PC-3 (cell line): ENCODE data around the gene YIPF4. TPM values are rescaled to one million over a fixed set of nuclear protein-coding genes. Genes with fewer than 3 reads are reported as not detected.

Experiments
- ATAC-seq: fragments of 200-7000 bp; cut with Tn5 transposase; 2 replicates; pipeline ENCODE4 v1.9.1; 2020; ENCODE audit warnings: mild to moderate bottlenecking, moderate library complexity
- BruUV-seq: library from RNA; stranded (reverse); fragments of 400-500 nt; replicated peaks from 2 replicates; lab custom pipeline; 2021; lab: Mats Ljungman, UMichigan
- CTCF ChIA-PET: fragments of 300-600 bp; sonication (Branson Sonifier 250); formaldehyde crosslinking; loops from one replicate; lab custom pipeline; 2022; ENCODE audit warnings: antibody characterized with exemption; lab: Charles Lee
- POLR2A ChIA-PET: fragments of 300-600 bp; sonication (Branson Sonifier 250); formaldehyde crosslinking; loops from one replicate; lab custom pipeline; 2022; ENCODE audit warnings: antibody characterized with exemption; ENCODE audit not compliant: unreplicated experiment; lab: Charles Lee
- DNase-seq: peaks from one replicate; pipeline ENCODE4 v3.0.0-alpha.2; 2015
- H2AFZ ChIP-seq: fragments of 300-600 bp; sonication (generic); 2 replicates; pipeline ENCODE4 v1.6.0; 2016; ENCODE audit warnings: antibody characterized with exemption, low read length
- H3F3A ChIP-seq: fragments of 300-600 bp; sonication (generic); one replicate; pipeline ENCODE4 v1.6.0; 2017; ENCODE audit warnings: antibody characterized with exemption, low read length, control low read depth, mild to moderate bottlenecking; ENCODE audit not compliant: unreplicated experiment
- H3K27ac ChIP-seq: fragments of 300-600 bp; sonication (generic); 2 replicates; pipeline ENCODE4 v1.5.1; 2016; ENCODE audit warnings: mild to moderate bottlenecking, low read length
- H3K27me3 ChIP-seq: fragments of 300-600 bp; sonication (generic); 2 replicates; pipeline ENCODE4 v1.6.1; 2016; ENCODE audit warnings: low read length, mixed read lengths
- H3K36me3 ChIP-seq: fragments of 300-600 bp; sonication (generic); 2 replicates; pipeline ENCODE4 v1.6.1; 2016; ENCODE audit warnings: low read depth, mixed run types, low read length, mixed read lengths
- H3K4me1 ChIP-seq: fragments of 300-600 bp; sonication (generic); 2 replicates; pipeline ENCODE4 v1.5.1; 2016; ENCODE audit warnings: low read length; ENCODE audit not compliant: insufficient read depth
- H3K4me2 ChIP-seq: fragments of 300-600 bp; sonication (generic); 2 replicates; pipeline ENCODE4 v1.6.0; 2016; ENCODE audit warnings: low read length
- H3K4me3 ChIP-seq: fragments of 300-600 bp; sonication (generic); 2 replicates; pipeline ENCODE4 v1.5.1; 2016; ENCODE audit warnings: mild to moderate bottlenecking, low read length, mixed read lengths
- H3K79me2 ChIP-seq: fragments of 300-600 bp; sonication (generic); 2 replicates; pipeline ENCODE4 v1.6.1; 2017; ENCODE audit warnings: low read length, mixed read lengths
- H3K9ac ChIP-seq: fragments of 300-600 bp; sonication (generic); 2 replicates; pipeline ENCODE4 v1.6.0; 2016; ENCODE audit warnings: mild to moderate bottlenecking, low read length
- H3K9me2 ChIP-seq: fragments of 300-600 bp; sonication (generic); replicated peaks from 2 replicates; pipeline ENCODE4 v1.6.1; 2016; ENCODE audit warnings: mixed run types, low read length, mixed read lengths
- H3K9me3 ChIP-seq: fragments of 300-600 bp; sonication (generic); 2 replicates; pipeline ENCODE4 v1.6.1; 2016; ENCODE audit warnings: low read length, mixed read lengths
- H4K20me1 ChIP-seq: fragments of 300-600 bp; sonication (generic); 2 replicates; pipeline ENCODE4 v1.6.1; 2016; ENCODE audit warnings: low read length, mixed read lengths
- EZH2 ChIP-seq: fragments of 300-600 bp; sonication (generic); IDR thresholded peaks from one replicate; pipeline ENCODE4 v1.6.1; 2017; ENCODE audit warnings: antibody characterized with exemption, mild to moderate bottlenecking, low read length; ENCODE audit not compliant: unreplicated experiment
- EZH2phosphoT487 ChIP-seq: fragments of 300-600 bp; sonication (generic); IDR thresholded peaks from 2 replicates; pipeline ENCODE4 v1.6.1; 2018; ENCODE audit warnings: mild to moderate bottlenecking, antibody characterized with exemption, low read length, borderline replicate concordance
- intact Hi-C: fragments of 100-400 bp; cut with micrococcal nuclease; formaldehyde crosslinking; loops from 2 replicates; pipeline ENCODE4 v1.9.0; 2023
- total RNA-seq: library from RNA; depleted of rRNA; stranded (reverse); fragments of >200 nt; gene quantifications from 2 replicates; pipeline ENCODE4 v1.2.3, GENCODE V29; 2014
- TF ChIP-seq, protein P1 (sequence below): fragments of 300-600 bp; sonication (generic); conservative IDR thresholded peaks from 2 replicates; pipeline ENCODE4 v1.5.1; 2017; ENCODE audit warnings: antibody characterized with exemption, low read depth, mild to moderate bottlenecking, low read length

The YIPF4 gene
- total RNA-seq, 1 experiment from 2014 or later: 13.1 TPM

DNA sequence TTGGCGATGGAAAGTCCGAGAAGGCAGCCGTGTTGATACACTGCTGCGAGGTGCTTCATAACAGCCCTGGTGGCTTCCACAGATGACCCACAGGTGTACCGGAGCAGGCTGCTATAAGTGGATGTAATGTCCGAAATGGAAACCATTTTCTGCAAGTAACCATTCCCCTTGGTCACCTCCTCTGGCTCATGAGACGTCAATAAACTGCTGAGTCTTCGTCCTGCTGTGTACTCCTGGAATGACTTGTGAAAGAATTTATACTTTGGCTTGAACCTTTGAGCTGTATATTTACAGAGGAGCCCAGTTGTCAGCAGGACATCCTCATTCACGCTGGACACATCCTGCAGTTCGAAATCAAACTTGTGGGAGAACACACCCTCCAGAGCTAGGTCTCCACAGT lies 27.4 kb upstream of the YIPF4 start:
- Histone ChIP-seq H3K4me2 (no peak overlapping the region), H3K36me3 (no peaks in the 10 kb centered on the region), H3K4me1 (peaks cover 6% of the 10 kb centered on the region), H3K27me3 (no peaks in the 10 kb centered on the region), H3K9me3 (no peaks in the 10 kb centered on the region), H3K9me2 (no peaks in the 10 kb centered on the region), H4K20me1 (no peaks in the 10 kb centered on the region), H3K27ac (no peak overlapping the region), H3K79me2 (no peaks in the 10 kb centered on the region), H3K9ac (no peak overlapping the region), H3K4me3 (no peak overlapping the region), H2AFZ (no peak overlapping the region), H3F3A (no peaks in the 10 kb centered on the region)
- ChIA-PET POLR2A (no interaction called here), CTCF (no interaction called here)
- ATAC-seq (no peak), DNase-seq (no peak)
- no TSS peak for BruUV-seq
- intact Hi-C loops: no loop called here
- TF ChIP-seq, protein P1, sequence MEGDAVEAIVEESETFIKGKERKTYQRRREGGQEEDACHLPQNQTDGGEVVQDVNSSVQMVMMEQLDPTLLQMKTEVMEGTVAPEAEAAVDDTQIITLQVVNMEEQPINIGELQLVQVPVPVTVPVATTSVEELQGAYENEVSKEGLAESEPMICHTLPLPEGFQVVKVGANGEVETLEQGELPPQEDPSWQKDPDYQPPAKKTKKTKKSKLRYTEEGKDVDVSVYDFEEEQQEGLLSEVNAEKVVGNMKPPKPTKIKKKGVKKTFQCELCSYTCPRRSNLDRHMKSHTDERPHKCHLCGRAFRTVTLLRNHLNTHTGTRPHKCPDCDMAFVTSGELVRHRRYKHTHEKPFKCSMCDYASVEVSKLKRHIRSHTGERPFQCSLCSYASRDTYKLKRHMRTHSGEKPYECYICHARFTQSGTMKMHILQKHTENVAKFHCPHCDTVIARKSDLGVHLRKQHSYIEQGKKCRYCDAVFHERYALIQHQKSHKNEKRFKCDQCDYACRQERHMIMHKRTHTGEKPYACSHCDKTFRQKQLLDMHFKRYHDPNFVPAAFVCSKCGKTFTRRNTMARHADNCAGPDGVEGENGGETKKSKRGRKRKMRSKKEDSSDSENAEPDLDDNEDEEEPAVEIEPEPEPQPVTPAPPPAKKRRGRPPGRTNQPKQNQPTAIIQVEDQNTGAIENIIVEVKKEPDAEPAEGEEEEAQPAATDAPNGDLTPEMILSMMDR: no peak
- TF ChIP-seq EZH2: no peak
- no peak for TF ChIP-seq EZH2phosphoT487

DNA sequence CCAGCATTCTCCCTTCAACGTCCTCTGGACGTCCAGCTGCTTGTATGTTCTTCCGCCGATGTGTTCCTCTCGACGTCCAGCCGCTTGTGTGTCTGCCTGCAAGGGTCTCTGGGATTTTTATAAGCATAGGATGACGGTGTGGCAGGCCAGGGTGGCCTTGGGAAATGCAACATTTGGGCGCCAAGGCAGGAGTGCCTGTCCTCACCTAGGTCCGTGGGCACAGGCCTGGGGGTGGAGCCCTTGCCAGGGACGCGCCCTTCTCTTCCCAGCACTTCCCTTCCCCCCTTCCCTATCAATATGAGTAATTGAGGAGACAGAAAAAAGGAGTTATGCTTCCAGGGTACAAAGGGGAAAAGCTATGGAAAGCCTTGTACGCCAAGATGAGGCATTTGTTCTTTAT lies 19.5 kb upstream of the YIPF4 start:
- BruUV-seq: no TSS peak
- no peaks in the 10 kb centered on the region for H3K27me3 ChIP-seq

DNA sequence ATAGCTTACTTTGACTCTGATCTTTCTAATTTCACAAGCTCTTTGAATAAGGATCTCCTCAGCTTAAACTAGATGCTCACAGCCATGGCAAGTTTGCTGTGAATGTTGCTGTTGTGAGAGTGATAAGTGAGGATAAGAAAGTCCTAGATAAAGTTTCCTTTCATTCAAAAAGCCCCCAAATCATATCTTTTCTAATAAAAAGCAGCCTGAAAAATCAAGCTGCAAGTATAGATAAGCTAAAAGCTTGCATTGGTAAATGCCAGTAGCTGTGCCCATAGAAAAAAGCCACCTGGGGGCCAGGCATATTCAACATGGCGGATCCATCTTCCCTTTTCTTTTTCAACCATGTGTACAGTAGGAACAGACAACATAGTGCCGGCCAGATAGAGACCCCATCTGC lies 17.3 kb upstream of the YIPF4 start:
- no peak for TF ChIP-seq EZH2
- no peak for TF ChIP-seq EZH2phosphoT487
- TF ChIP-seq, protein P1: no peak
- no peaks in the 10 kb centered on the region for H4K20me1 ChIP-seq
- ChIA-PET POLR2A (no interaction called here), CTCF (interaction anchor here (0.5 kb wide), 1 partner anchor 48 kb away, joined by 10 read pairs; no protein-coding TSS in a partner anchor)
- H3K9me2 ChIP-seq: no peaks in the 10 kb centered on the region
- ATAC-seq (no peak), DNase-seq (no peak)
- H3F3A ChIP-seq: no peaks in the 10 kb centered on the region
- H3K4me2 ChIP-seq: no peak overlapping the region
- H3K9ac ChIP-seq: no peak overlapping the region
- H3K4me3 ChIP-seq: no peak overlapping the region
- H3K27me3 ChIP-seq: no peaks in the 10 kb centered on the region
- no peak overlapping the region for H3K27ac ChIP-seq
- H3K36me3 ChIP-seq: no peaks in the 10 kb centered on the region
- H3K9me3 ChIP-seq: no peaks in the 10 kb centered on the region
- intact Hi-C loops: no loop called here
- BruUV-seq: no TSS peak
- H3K79me2 ChIP-seq: no peaks in the 10 kb centered on the region
- no peaks in the 10 kb centered on the region for H3K4me1 ChIP-seq
- H2AFZ ChIP-seq: no peak overlapping the region

More for the DNA sequence above, 19.5 kb upstream of the YIPF4 start:
- Histone ChIP-seq H3K4me3 (no peak overlapping the region), H4K20me1 (no peaks in the 10 kb centered on the region), H3K27ac (no peak overlapping the region), H3K4me2 (no peak overlapping the region), H3F3A (no peaks in the 10 kb centered on the region), H2AFZ (peak overlapping the region; percentile 48; the same call in 1 of the 2 replicates), H3K9me2 (no peaks in the 10 kb centered on the region), H3K36me3 (no peaks in the 10 kb centered on the region), H3K9ac (no peak overlapping the region), H3K4me1 (no peaks in the 10 kb centered on the region), H3K9me3 (no peaks in the 10 kb centered on the region), H3K79me2 (no peaks in the 10 kb centered on the region)
- DNase-seq: no peak
- CTCF ChIA-PET: no interaction called here
- intact Hi-C loops: no loop called here
- ATAC-seq: no peak
- TF ChIP-seq EZH2: no peak
- TF ChIP-seq, protein P1: no peak
- no peak for TF ChIP-seq EZH2phosphoT487
- POLR2A ChIA-PET: no interaction called here
